DOHH2 (cell line): Measurements from ENCODE around the gene SUPT6H.

Experiments used
- H3F3A ChIP-seq: fragments of 200-600 bp; sonication (generic), shearing (Covaris generic); 2 replicates; pipeline ENCODE4 v1.6.0; 2016; ENCODE audit warnings: antibody characterized with exemption, mild to moderate bottlenecking; ENCODE audit not compliant: control insufficient read depth, insufficient read depth
- H3K27ac ChIP-seq: fragments of 200-600 bp; sonication (generic); 2 replicates; pipeline ENCODE4 v1.5.1; 2014; ENCODE audit warnings: low read depth, mild to moderate bottlenecking, low read length, moderate library complexity
- H3K27me3 ChIP-seq: fragments of 200-600 bp; sonication (generic); 2 replicates; pipeline ENCODE4 v1.6.1; 2014; ENCODE audit warnings: mild to moderate bottlenecking, low read length, mixed read lengths; ENCODE audit not compliant: control insufficient read depth
- H3K36me3 ChIP-seq: fragments of 200-600 bp; sonication (generic); 2 replicates; pipeline ENCODE4 v1.6.1; 2014; ENCODE audit warnings: mild to moderate bottlenecking, low read length, moderate library complexity, mixed read lengths; ENCODE audit not compliant: control insufficient read depth
- H3K4me1 ChIP-seq: fragments of 200-600 bp; sonication (generic); 2 replicates; pipeline ENCODE4 v1.6.1; 2014; ENCODE audit warnings: mild to moderate bottlenecking, low read length, mixed read lengths; ENCODE audit not compliant: control insufficient read depth
- H3K4me2 ChIP-seq: fragments of 200-600 bp; sonication (generic); 2 replicates; pipeline ENCODE4 v1.6.0; 2014; ENCODE audit warnings: mild to moderate bottlenecking, low read length, moderate library complexity
- H3K4me3 ChIP-seq: fragments of 200-600 bp; sonication (generic); 2 replicates; pipeline ENCODE4 v1.5.1; 2014; ENCODE audit warnings: mild to moderate bottlenecking, low read length, mixed read lengths
- H3K79me2 ChIP-seq: fragments of 200-600 bp; sonication (generic); 2 replicates; pipeline ENCODE4 v1.6.1; 2014; ENCODE audit warnings: mild to moderate bottlenecking, low read length, mixed read lengths; ENCODE audit not compliant: control insufficient read depth
- H3K9me2 ChIP-seq: fragments of 200-600 bp; sonication (generic); replicated peaks from 2 replicates; pipeline ENCODE4 v1.6.1; 2014; ENCODE audit warnings: mild to moderate bottlenecking, low read length, mixed read lengths; ENCODE audit not compliant: control insufficient read depth
- H3K9me3 ChIP-seq: fragments of 200-600 bp; sonication (generic); 2 replicates; pipeline ENCODE4 v1.6.1; 2014; ENCODE audit warnings: antibody characterized with exemption, low read length, mixed read lengths; ENCODE audit not compliant: control insufficient read depth, insufficient read depth
- H4K20me1 ChIP-seq: fragments of 200-600 bp; sonication (generic); 2 replicates; pipeline ENCODE4 v1.6.0; 2014; ENCODE audit warnings: low read depth, mild to moderate bottlenecking, antibody characterized with exemption, low read length, moderate library complexity; ENCODE audit not compliant: control insufficient read depth, insufficient read depth
- EZH2phosphoT487 ChIP-seq: fragments of 200-600 bp; sonication (generic); IDR thresholded peaks from 2 replicates; pipeline ENCODE4 v1.6.1; 2017; ENCODE audit warnings: borderline replicate concordance, mild to moderate bottlenecking, antibody characterized with exemption, low read length, moderate library complexity, mixed read lengths
- TF ChIP-seq, protein P1 (sequence below): fragments of 200-600 bp; sonication (generic); IDR thresholded peaks from one replicate; pipeline ENCODE4 v1.5.1; 2014; ENCODE audit warnings: antibody characterized with exemption, mild to moderate bottlenecking, low read depth, low read length; ENCODE audit not compliant: poor library complexity, severe bottlenecking

SUPT6H gene

DNA sequence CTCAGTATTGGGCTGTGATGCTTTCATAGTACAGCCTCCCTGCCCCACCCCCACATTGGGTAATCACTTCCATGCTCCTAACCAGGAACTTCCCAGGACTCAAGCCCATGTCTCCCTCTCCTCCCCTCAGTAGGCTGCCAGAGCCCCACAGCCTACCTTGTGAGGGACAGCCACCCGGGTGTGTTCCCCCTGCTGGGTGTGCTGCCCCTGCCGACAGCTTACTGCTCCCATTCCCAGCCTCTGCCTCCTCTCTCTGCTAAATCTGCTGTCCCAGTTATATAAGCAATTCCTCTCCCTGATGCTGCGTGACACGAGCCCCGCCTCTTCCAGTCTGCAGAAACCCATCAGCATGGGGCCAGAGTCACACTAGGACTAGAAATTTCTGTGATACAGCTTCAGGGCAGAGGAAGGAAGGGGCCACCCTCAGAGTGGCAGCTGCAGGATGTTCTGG, 48.0 kb upstream of the SUPT6H start, which contains the start of gene RSKR:
TSS of gene RSKR (minus strand) at position 255 of the 451 bp plus-strand sequence. CDS start at position 231, 24 bp downstream.
- peaks cover 5% of the 10 kb centered on the region; the same call in 1 of the 2 replicates for H3K4me1 ChIP-seq
- H3K36me3 ChIP-seq: peaks cover 87% of the 10 kb centered on the region
- no peak within 1 kb of the TSS for H3K27ac ChIP-seq
- no peaks in the 10 kb centered on the region for H3K9me3 ChIP-seq
- no peaks in the 10 kb centered on the region for H3K9me2 ChIP-seq
- H3K4me3 ChIP-seq: no peak within 1 kb of the TSS
- H3F3A ChIP-seq: peaks cover 6% of the 10 kb centered on the region; the same call in 1 of the 2 replicates
- TF ChIP-seq, protein P1, sequence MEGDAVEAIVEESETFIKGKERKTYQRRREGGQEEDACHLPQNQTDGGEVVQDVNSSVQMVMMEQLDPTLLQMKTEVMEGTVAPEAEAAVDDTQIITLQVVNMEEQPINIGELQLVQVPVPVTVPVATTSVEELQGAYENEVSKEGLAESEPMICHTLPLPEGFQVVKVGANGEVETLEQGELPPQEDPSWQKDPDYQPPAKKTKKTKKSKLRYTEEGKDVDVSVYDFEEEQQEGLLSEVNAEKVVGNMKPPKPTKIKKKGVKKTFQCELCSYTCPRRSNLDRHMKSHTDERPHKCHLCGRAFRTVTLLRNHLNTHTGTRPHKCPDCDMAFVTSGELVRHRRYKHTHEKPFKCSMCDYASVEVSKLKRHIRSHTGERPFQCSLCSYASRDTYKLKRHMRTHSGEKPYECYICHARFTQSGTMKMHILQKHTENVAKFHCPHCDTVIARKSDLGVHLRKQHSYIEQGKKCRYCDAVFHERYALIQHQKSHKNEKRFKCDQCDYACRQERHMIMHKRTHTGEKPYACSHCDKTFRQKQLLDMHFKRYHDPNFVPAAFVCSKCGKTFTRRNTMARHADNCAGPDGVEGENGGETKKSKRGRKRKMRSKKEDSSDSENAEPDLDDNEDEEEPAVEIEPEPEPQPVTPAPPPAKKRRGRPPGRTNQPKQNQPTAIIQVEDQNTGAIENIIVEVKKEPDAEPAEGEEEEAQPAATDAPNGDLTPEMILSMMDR: no peak
- no peak for TF ChIP-seq EZH2phosphoT487
- H3K79me2 ChIP-seq: no peaks in the 10 kb centered on the region
- no peaks in the 10 kb centered on the region for H3K27me3 ChIP-seq
- peaks cover 6% of the 10 kb centered on the region; the same call in 1 of the 2 replicates for H4K20me1 ChIP-seq
- no peak within 1 kb of the TSS for H3K4me2 ChIP-seq

DNA sequence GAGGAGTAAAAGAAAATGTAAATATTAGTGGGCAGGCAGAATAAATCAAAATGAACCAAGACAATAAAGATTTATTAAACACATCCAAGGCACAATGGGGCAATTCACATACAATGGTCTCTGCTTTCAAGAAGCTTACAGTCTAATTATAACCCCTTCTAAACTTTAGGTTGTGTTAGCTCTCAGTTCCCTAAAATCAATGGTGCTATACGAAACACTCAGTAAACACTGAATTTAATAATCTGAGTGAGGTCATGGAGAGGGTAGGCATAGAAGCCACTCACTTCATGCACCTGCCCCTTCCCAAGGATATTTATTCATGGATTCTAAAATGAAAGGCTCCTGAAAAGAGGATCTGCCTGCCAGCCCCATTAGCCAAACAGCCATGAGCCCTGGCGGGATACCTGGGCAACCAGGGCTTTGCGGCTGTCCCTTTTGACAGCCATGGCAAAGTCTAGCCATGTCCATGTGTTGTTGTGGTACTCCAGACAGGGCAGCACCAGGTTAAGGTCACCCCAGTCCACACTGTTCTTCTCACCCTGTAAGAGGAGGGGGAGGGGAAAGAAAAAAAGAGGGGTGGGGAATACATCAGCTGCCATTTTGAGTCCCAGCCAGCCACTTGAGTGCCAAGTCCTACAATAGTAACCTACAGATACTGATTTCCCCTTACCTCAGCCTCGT, 46.6 kb upstream of the SUPT6H start:
- Histone ChIP-seq H3K4me2 (no peak overlapping the region), H3K36me3 (peaks cover 94% of the 10 kb centered on the region), H3K79me2 (no peaks in the 10 kb centered on the region), H3F3A (peaks cover 6% of the 10 kb centered on the region; the same call in 1 of the 2 replicates), H4K20me1 (peaks cover 6% of the 10 kb centered on the region; the same call in 1 of the 2 replicates), H3K4me3 (no peak overlapping the region), H3K9me2 (no peaks in the 10 kb centered on the region), H3K27ac (no peak overlapping the region), H3K9me3 (no peaks in the 10 kb centered on the region), H3K4me1 (peaks cover 5% of the 10 kb centered on the region; the same call in 1 of the 2 replicates), H3K27me3 (no peaks in the 10 kb centered on the region)
- no peak for TF ChIP-seq EZH2phosphoT487
- TF ChIP-seq, protein P1: no peak

DNA sequence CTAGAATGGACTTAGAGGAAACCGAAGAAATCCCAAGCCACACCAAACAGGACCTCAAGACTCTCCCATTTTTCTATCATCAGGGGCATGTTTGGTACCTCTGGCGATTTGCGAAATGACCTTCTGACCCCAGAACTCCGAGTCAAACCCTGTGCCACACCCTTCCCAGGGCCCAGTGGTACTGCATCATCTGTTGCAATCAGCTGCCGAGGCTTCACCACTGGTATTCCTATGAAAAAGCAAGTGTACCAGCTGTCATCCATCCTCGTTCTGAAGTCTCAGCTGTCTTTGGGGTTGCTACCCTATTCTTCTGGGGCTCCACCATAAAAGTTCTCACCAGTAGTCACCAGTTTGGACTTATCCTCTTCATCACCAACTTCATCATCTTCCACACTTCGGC, 45.7 kb upstream of the SUPT6H start:
- H3K36me3 ChIP-seq: peaks cover 94% of the 10 kb centered on the region
- H3F3A ChIP-seq: peaks cover 6% of the 10 kb centered on the region; the same call in 1 of the 2 replicates
- H3K9me3 ChIP-seq: no peaks in the 10 kb centered on the region

More for the DNA sequence above, 45.7 kb upstream of the SUPT6H start:
- Histone ChIP-seq H4K20me1 (peaks cover 6% of the 10 kb centered on the region; the same call in 1 of the 2 replicates), H3K4me2 (no peak overlapping the region), H3K79me2 (no peaks in the 10 kb centered on the region), H3K27me3 (no peaks in the 10 kb centered on the region), H3K4me3 (no peak overlapping the region), H3K4me1 (peaks cover 5% of the 10 kb centered on the region; the same call in 1 of the 2 replicates), H3K9me2 (no peaks in the 10 kb centered on the region), H3K27ac (no peak overlapping the region)
- no peak for TF ChIP-seq EZH2phosphoT487
- TF ChIP-seq, protein P1: no peak
